Measurements from ENCODE around the gene UBE2M. TPM values are rescaled to one million over a fixed set of nuclear protein-coding genes. Genes with fewer than 3 reads are reported as not detected.
"Not testable (repeated sequence)": the region's sequence is repeated elsewhere in the genome, so short reads cannot be mapped to it uniquely, and the experiment has no call there.

UBE2M gene
- total RNA-seq (2022): 133 and 139 TPM in 2 replicates
- Bru-seq, nascent RNA: percentile 73 among the genes with signal in this experiment
- percentile 86 among the genes with signal in this experiment for BruChase-seq, experiment 1, labeled RNA remaining after a 2-hour chase
- BruChase-seq, experiment 2, labeled RNA remaining after a 6-hour chase: percentile 94 among the genes with signal in this experiment
- long read RNA-seq, transcript UBE2M-201 (6 exons, 1,508 nt): major isoform, 366 of 394 reads
- long read RNA-seq, partial matches to known transcripts: 6 of 394 reads
- long read RNA-seq, other reads (novel, unspliced or antisense): 20 of 394 reads

DNA sequence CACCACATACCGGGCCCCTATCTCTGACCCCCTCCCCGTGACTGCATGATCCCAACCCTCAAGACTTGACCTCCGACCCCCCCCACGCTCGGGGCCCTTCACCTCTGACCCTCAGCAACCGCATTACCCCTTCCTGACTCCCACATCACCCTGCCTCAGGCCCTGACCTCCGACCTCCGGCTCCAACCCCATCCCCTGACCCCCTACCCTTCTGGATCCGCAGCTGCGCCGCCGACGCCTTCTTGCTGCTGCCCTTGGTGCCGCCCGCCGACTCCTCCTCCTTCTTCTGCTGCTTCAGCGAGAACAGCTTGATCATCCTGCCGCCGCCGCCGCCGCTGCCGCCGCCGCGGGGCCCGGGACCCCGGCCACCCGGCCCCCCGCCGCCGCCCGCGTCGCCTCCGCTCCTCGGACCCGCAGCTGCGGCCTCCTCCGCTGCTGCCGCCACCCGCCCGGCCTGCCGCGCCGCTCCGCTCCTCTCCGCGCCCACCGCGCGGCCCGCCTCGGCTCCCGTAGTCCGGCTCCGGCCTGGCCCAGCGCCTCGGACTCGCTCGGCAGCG, at the start of gene UBE2M:
Gene UBE2M (minus strand): TSS at position 546 of the 557 bp plus-strand sequence. CDS start 230 bp downstream, at position 316.
- peak; percentile 67 to 71 for DNase-seq
- H3K27me3 ChIP-seq (replicated peaks; ENCODE audit: control insufficient read depth, insufficient read depth, low read length): no peaks in the 10 kb centered on the region
- H3K4me1 Mint-ChIP-seq (ENCODE audit: low read depth, unreplicated experiment): peaks cover 30% of the 10 kb centered on the region
- intact Hi-C loops (cut with micrococcal nuclease; ENCODE audit: unreplicated experiment): loop anchor here (1.0 kb wide), 1 partner anchor 39 kb away; the partner anchor contains the start of gene ZBTB45
- H3K36me3 ChIP-seq (ENCODE audit: control insufficient read depth, insufficient read depth, low read length): peaks cover 3% of the 10 kb centered on the region
- no peaks in the 10 kb centered on the region for H3K27me3 Mint-ChIP-seq (ENCODE audit: insufficient read depth, unreplicated experiment)
- peaks cover 97% of the 10 kb centered on the region for H3K36me3 Mint-ChIP-seq (ENCODE audit: insufficient read depth, unreplicated experiment)
- H3K4me1 ChIP-seq: peaks cover 17% of the 10 kb centered on the region; the same call in 1 of the 2 replicates
- H3K9me3 Mint-ChIP-seq (ENCODE audit: unreplicated experiment): no peaks in the 10 kb centered on the region
- H3K9me3 ChIP-seq: no peaks in the 10 kb centered on the region
- no TSS peak for BruUV-seq (replicated peaks)
- TF ChIP-seq, protein P1, sequence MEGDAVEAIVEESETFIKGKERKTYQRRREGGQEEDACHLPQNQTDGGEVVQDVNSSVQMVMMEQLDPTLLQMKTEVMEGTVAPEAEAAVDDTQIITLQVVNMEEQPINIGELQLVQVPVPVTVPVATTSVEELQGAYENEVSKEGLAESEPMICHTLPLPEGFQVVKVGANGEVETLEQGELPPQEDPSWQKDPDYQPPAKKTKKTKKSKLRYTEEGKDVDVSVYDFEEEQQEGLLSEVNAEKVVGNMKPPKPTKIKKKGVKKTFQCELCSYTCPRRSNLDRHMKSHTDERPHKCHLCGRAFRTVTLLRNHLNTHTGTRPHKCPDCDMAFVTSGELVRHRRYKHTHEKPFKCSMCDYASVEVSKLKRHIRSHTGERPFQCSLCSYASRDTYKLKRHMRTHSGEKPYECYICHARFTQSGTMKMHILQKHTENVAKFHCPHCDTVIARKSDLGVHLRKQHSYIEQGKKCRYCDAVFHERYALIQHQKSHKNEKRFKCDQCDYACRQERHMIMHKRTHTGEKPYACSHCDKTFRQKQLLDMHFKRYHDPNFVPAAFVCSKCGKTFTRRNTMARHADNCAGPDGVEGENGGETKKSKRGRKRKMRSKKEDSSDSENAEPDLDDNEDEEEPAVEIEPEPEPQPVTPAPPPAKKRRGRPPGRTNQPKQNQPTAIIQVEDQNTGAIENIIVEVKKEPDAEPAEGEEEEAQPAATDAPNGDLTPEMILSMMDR (IDR thresholded peaks at IDR 0.05; ENCODE audit: insufficient read depth in 1 of 2, low read depth in 1 of 2, low read length in 1 of 2, severe bottlenecking in 1 of 2, unreplicated experiment in 1 of 2): no peak
- H3K4me3 ChIP-seq (ENCODE audit: low read depth, low read length): peak within 1 kb of the TSS; percentile 69
- H3K4me3 Mint-ChIP-seq (ENCODE audit: unreplicated experiment): peak within 1 kb of the TSS; percentile 99
- ChIA-PET POLR2A (interaction anchor here (1.6 to 2.4 kb wide), 2 partner anchors 14 to 38 kb away, joined by 6 to 14 read pairs; partner anchors contain the start of genes TRIM28 and ZBTB45), CTCF (interaction anchor here (0.6 kb wide), 1 partner anchor 18 kb away, joined by 3 read pairs; no protein-coding TSS in a partner anchor)
- H3K27ac Mint-ChIP-seq (ENCODE audit: unreplicated experiment): peak within 1 kb of the TSS; percentile 98

DNA sequence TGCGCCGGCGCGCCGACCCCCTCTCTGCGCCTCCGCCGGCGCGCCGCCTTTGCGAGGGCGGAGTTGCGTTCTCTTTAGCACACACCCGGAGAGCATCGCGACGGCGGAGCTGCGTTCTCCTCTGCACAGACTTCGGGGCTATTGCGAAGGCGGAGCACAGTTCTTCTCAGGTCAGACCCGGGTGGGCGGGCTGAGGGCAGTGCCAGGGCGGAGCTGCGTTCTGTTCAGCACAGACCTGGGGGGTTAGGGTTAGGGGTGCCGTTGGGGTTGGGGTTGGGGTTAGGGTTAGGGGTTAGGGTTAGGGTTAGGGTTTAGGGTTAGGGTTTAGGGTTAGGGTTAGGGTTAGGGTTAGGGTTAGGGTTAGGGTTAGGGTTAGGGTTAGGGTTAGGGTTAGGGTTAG, 48.8 kb upstream of the UBE2M start:
- POLR2A ChIA-PET; intact Hi-C loops (cut with micrococcal nuclease; ENCODE audit: unreplicated experiment); H3K4me3 ChIP-seq (ENCODE audit: low read depth, low read length); BruUV-seq (replicated peaks); H3K4me3 Mint-ChIP-seq (ENCODE audit: unreplicated experiment); H3K36me3 ChIP-seq (ENCODE audit: control insufficient read depth, insufficient read depth, low read length); H3K4me1 Mint-ChIP-seq (ENCODE audit: low read depth, unreplicated experiment); H3K36me3 Mint-ChIP-seq (ENCODE audit: insufficient read depth, unreplicated experiment); DNase-seq; H3K27me3 ChIP-seq (replicated peaks; ENCODE audit: control insufficient read depth, insufficient read depth, low read length); H3K9me3 ChIP-seq; H3K4me1 ChIP-seq; H3K27me3 Mint-ChIP-seq (ENCODE audit: insufficient read depth, unreplicated experiment); H3K27ac Mint-ChIP-seq (ENCODE audit: unreplicated experiment); CTCF ChIA-PET; H3K9me3 Mint-ChIP-seq (ENCODE audit: unreplicated experiment): not testable (repeated sequence)

DNA sequence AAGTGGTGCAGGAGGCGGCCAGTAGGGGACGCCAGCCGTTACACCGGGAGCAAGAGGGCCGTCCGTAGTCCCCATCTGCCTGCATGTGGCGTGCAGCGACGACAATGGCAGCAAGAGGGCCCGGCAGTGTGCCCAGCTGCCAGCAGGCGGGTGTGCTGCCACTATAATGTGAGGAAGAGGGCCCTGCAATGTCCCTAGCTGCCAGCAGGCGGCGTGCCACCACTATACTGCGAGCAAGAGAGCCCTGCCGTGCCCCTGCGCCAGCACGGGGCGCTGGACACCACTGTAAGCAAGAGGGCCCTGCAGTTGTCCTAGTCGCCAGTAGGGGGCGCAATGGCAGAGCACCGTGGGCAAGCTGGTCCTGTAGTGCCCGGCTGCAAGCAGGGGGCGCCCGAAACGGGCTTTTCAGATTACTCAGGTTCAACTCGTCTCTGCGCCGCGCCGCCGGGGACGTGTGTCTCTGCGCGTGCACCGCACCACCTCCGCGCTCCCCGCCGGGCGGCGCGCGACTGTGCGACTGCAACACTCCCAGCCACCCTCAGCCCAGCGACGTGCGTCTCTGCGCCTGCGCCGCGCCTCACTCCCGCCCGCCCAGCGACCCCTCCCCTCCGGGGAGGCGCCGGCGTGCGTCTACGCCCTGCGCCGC, 48.0 kb upstream of the UBE2M start:
- H3K36me3 Mint-ChIP-seq (ENCODE audit: insufficient read depth, unreplicated experiment); H3K4me1 ChIP-seq; H3K27ac Mint-ChIP-seq (ENCODE audit: unreplicated experiment); H3K4me1 Mint-ChIP-seq (ENCODE audit: low read depth, unreplicated experiment); H3K4me3 Mint-ChIP-seq (ENCODE audit: unreplicated experiment); H3K27me3 Mint-ChIP-seq (ENCODE audit: insufficient read depth, unreplicated experiment); intact Hi-C loops (cut with micrococcal nuclease; ENCODE audit: unreplicated experiment); DNase-seq; POLR2A ChIA-PET; H3K27me3 ChIP-seq (replicated peaks; ENCODE audit: control insufficient read depth, insufficient read depth, low read length); BruUV-seq (replicated peaks); H3K36me3 ChIP-seq (ENCODE audit: control insufficient read depth, insufficient read depth, low read length); CTCF ChIA-PET; H3K4me3 ChIP-seq (ENCODE audit: low read depth, low read length); H3K9me3 ChIP-seq; H3K9me3 Mint-ChIP-seq (ENCODE audit: unreplicated experiment): not testable (repeated sequence)

Measured in Caco-2 (cell line).